ENCODE data around the gene TRUB2.

The TRUB2 gene

GRCh38 chr9:128333451-128333869 is 11.2 kb upstream of the TRUB2 start:
- H3K4me1 ChIP-seq, result no peaks in the 10 kb centered on the region
- no peak for TF ChIP-seq CTCF (IDR thresholded peaks at IDR 0.05)
- intact Hi-C loops (cut with DNase I; ENCODE audit: low total_unique reads), result no loop called here
- peaks cover 4 to 56% (median 5%) of the 10 kb centered on the region in 3 donors for H3K36me3 ChIP-seq
- H3K4me3 ChIP-seq, result no peak overlapping the region
- no peak for DNase-seq
- H3K9me3 ChIP-seq, result no peaks in the 10 kb centered on the region
- no peaks in the 10 kb centered on the region for H3K27me3 ChIP-seq
- H3K27ac ChIP-seq, result no peak overlapping the region

- H3K27ac ChIP-seq, result no peak overlapping the region
- peaks cover 11 to 50% (median 20%) of the 10 kb centered on the region in 3 donors for H3K36me3 ChIP-seq
- DNase-seq, result no peak
- no peaks in the 10 kb centered on the region for H3K27me3 ChIP-seq
- intact Hi-C loops (cut with DNase I; ENCODE audit: low total_unique reads), result no loop called here
- no peak overlapping the region for H3K4me3 ChIP-seq
- TF ChIP-seq CTCF (IDR thresholded peaks at IDR 0.05), result no peak
- H3K9me3 ChIP-seq, result no peaks in the 10 kb centered on the region
- H3K4me1 ChIP-seq, result peaks cover 0 to 36% (median 20%) of the 10 kb centered on the region in 4 donors
Measured at GRCh38 chr9:128325629-128326028, 3.4 kb upstream of the TRUB2 start.

- peaks cover 0 to 36% (median 20%) of the 10 kb centered on the region in 4 donors for H3K4me1 ChIP-seq
- DNase-seq, result no peak
- peaks cover 11 to 60% (median 20%) of the 10 kb centered on the region in 3 donors for H3K36me3 ChIP-seq
- TF ChIP-seq CTCF (IDR thresholded peaks at IDR 0.05), result no peak
- no peak overlapping the region for H3K4me3 ChIP-seq
- H3K27ac ChIP-seq, result no peak overlapping the region
- no peaks in the 10 kb centered on the region for H3K27me3 ChIP-seq
- intact Hi-C loops (cut with DNase I; ENCODE audit: low total_unique reads), result no loop called here
- H3K9me3 ChIP-seq, result no peaks in the 10 kb centered on the region
Measured at GRCh38 chr9:128324401-128324800, 2.2 kb upstream of the TRUB2 start.

GRCh38 chr9:128323791-128324190 is 1.5 kb upstream of the TRUB2 start:
- TF ChIP-seq CTCF (IDR thresholded peaks at IDR 0.05), result no peak
- H3K9me3 ChIP-seq, result no peaks in the 10 kb centered on the region
- H3K4me1 ChIP-seq, result peaks cover 0 to 36% (median 20%) of the 10 kb centered on the region in 4 donors
- H3K36me3 ChIP-seq, result peaks cover 10 to 60% (median 20%) of the 10 kb centered on the region in 3 donors
- H3K27me3 ChIP-seq, result no peaks in the 10 kb centered on the region
- intact Hi-C loops (cut with DNase I; ENCODE audit: low total_unique reads), result no loop called here
- H3K4me3 ChIP-seq, result peak overlapping the region; percentile 83 to 91
- no peak overlapping the region for H3K27ac ChIP-seq
- no peak for DNase-seq

- Histone ChIP-seq H3K27me3 (no peaks in the 10 kb centered on the region), H3K27ac (peak overlapping the region; percentile 80 to 83), H3K4me3 (peak overlapping the region; percentile 83 to 91), H3K9me3 (no peaks in the 10 kb centered on the region), H3K36me3 (peaks cover 6 to 60% (median 20%) of the 10 kb centered on the region in 3 donors), H3K4me1 (peaks cover 0 to 36% (median 20%) of the 10 kb centered on the region in 4 donors)
- intact Hi-C loops (cut with DNase I; ENCODE audit: low total_unique reads), result no loop called here
- no peak for DNase-seq
- no peak for TF ChIP-seq CTCF (IDR thresholded peaks at IDR 0.05)
Measured at GRCh38 chr9:128323212-128323730, 1.0 kb upstream of the TRUB2 start.

Measured in tibial artery (tissue), 4 donors.